Limb (tissue), 2 donors: ENCODE results near the gene TESPA1.
"Not testable (repeated sequence)": the region's sequence is repeated elsewhere in the genome, so short reads cannot be mapped to it uniquely, and the experiment has no call there.

Experiments used
- DNase-seq, 2 donors: peaks; one replicate each; pipeline ENCODE4 v3.0.0-alpha.2; 2016; ENCODE audit errors: extremely low spot score in 2 of 2

Gene TESPA1

DNA sequence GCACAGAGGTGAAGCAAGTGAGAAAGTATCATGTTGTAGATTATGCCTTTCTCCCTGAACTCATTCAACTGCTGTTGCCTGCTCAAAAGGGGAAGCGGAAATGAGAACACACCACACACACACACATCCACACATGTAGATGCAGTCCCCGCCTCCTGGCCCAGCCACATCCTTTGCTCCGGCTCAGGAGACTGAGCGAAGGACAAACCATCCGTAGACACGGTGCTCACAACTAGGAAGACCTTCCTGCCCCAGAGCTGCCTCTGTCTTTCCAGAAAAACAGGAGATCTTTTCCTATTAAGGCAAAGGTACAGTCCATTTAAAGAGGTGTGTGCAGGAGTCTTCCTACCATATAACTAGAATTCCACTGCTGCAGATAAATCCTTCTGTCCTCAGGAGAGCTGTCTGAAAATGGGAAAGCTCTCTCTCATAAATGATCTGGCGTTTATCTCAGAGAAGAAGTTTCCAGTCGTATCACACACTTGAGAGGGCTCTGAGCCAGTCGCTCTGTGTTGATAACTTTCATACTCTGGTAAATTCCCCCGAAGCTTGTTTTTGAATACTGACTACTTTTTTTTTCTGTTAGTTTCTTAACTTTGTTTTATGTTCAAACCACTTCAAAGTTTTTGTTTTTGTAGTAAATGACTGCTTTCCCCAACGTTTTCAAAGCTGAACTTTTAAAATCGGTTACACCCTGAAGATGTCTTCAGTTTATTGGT lies at the start of gene TESPA1:
TSS of gene TESPA1 (minus strand) at position 105 of the 719 bp plus-strand sequence. CDS start 10,200 bp downstream, outside the sequence.
- no peak for DNase-seq

DNA sequence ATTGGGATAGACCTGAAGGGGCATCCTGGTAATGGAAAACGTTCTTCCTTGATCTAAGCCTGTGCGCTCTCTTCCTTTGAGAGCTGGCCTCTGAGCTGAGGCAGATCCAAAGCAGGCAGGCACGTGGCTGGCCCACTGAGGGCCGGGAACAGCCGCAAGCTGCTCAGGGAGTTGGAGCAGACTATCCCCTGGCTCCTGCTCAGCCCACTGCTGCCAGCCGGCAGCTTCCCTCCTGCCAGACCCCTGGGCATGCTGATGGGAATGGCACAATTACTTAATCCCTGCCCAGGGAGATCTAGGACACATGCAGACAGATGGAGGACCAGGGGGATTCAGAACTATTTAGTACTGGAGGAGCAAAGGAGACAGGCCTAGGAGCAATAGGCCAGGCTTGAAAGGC lies 49.7 kb upstream of the TESPA1 start:
- no peak for DNase-seq

DNA sequence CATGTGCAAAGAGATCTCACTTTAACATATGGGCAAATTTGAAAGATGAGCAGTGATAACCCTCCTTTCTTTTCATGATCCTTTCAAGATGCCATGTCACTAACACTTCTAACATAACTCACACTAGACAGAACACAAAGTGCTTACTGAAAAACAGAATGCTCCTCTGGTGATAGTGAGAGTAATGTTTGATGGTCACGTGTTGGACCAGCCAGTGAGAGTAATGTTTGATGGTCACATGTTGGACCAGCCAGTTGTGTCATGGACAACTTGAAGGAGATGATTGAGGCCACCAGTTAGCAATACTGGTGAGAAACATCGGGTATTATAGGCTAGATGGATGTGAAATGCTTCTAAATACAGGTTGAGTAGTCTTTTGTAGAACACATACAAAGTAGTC lies 40.9 kb upstream of the TESPA1 start:
- DNase-seq, result no peak

DNA sequence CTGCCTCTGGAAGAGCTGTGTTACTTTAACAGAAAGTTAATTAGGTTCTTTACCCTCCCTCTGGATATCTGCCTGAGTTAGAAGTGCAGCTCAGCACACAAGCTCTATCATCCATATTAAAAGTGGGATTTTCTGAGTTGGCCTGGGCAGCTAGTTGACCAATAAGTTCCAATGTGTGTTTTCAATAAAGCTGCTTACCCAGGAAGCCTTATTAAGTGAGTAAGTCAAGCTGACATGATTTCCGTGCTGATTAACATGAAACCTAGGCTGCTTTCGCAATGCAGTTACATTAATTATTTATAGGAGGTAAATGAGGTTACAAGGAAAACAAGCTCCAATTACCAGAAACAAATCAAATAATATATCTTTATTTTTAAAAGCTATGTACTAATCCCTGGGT lies 40.0 kb upstream of the TESPA1 start:
- no peak for DNase-seq

DNA sequence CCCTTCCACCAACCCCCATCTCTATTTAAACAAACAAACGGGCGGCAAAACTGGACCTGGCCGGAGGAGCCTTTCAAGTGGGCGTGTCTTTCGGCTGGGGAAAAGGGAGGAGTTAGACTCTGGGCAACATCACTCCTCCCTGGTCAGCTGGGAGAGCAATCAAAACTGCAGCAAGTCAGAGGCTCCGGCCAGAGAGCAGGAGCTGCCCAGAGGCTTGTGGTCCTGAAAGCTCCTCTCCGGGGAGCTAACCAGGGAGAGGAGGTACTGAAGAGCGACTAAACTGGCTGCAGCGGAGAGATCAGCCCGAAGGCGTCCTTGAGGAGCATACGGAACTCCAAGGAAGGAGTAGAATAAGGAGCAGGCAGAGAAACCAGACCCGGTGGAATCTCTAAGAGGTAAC lies 35.2 kb upstream of the TESPA1 start, which contains the start of gene NEUROD4:
TSS of gene NEUROD4 (plus strand) at position 191 of the 400 bp plus-strand sequence. CDS start 6,466 bp downstream, outside the sequence.
- DNase-seq, result peak; percentile 64 to 72

- no peak for DNase-seq
These were observed 32.9 kb upstream of the TESPA1 start for GRCh38 chr12:55017416-55017925.

- peak in 1 of 2 donors; percentile 71 for DNase-seq
These were observed 24.5 kb upstream of the TESPA1 start for GRCh38 chr12:55008944-55009585.

DNA sequence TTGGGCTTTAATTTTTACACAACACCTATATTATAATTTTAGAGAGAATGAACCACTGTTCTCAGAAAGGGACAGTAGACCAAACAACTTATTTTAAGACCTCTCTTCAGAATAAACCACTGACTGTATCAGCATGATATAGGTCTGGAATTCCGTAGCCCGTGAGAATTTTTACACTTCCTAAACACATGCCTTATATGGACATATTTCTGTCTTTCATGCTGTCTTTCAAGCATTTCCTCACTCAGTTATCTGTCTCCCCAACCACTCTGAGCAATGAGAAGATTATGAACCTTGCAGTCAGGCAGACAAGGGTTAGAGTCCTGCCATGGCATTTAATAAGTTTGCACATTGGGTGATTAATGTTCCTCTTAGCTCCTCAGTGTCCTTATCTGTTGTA lies 17.8 kb upstream of the TESPA1 start:
- DNase-seq, result no peak

- no peak for DNase-seq
These were observed 16.8 kb upstream of the TESPA1 start for GRCh38 chr12:55001198-55001868.

DNA sequence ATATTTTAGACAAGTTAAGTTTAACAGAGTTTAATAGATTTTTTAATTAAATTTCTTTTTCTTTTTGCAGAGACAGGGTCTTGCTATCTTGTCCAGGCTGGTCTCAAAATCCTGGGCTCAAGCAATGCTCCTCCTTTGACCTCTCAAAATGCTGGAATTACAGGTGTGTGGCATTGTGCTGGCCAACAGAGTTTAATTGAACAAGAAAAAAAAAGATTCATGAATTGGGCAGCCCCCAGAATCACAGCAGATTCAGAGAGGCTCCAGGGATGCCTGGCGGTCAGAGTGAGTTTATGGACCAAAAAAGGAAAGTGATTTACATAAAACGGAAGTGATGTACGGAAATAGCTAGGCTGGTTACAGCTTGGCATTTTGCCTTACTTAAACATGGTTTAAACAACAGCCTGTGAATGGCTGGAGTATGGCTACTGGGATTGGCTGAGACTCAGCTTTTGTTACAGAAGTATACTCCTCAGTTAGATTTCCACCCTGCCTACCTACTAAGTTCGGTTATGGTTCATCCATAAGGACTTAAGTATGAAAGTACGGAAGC lies 14.5 kb upstream of the TESPA1 start:
- no peak for DNase-seq

- no peak for DNase-seq
These were observed 13.5 kb upstream of the TESPA1 start for GRCh38 chr12:54997929-54998522.

DNA sequence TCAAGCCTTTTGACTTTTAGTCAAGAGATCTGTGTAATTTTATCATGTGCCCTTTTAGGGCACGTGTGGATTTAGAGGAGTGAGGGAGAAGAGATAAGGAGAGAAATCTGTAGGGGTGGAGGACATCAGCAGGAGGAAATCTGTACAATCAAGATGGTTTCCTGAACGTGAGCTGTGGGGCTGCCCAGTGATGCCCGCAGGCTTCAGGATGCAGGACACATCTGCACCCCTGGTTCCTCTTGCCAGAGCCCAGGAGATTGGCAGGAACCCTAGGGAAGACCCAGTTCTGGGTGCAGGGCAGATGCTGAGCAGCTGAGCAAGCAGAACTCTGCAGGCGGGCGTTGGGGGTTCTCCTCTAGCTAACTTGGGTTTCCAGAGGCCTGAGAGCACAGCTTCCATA lies 11.6 kb upstream of the TESPA1 start:
- DNase-seq, result no peak

- peak; percentile 57 to 87 for DNase-seq
These were observed 8.7 kb upstream of the TESPA1 start for GRCh38 chr12:54993181-54993835.

GRCh38 chr12:54991991-54992375 lies 7.4 kb upstream of the TESPA1 start:
- no peak for DNase-seq

DNA sequence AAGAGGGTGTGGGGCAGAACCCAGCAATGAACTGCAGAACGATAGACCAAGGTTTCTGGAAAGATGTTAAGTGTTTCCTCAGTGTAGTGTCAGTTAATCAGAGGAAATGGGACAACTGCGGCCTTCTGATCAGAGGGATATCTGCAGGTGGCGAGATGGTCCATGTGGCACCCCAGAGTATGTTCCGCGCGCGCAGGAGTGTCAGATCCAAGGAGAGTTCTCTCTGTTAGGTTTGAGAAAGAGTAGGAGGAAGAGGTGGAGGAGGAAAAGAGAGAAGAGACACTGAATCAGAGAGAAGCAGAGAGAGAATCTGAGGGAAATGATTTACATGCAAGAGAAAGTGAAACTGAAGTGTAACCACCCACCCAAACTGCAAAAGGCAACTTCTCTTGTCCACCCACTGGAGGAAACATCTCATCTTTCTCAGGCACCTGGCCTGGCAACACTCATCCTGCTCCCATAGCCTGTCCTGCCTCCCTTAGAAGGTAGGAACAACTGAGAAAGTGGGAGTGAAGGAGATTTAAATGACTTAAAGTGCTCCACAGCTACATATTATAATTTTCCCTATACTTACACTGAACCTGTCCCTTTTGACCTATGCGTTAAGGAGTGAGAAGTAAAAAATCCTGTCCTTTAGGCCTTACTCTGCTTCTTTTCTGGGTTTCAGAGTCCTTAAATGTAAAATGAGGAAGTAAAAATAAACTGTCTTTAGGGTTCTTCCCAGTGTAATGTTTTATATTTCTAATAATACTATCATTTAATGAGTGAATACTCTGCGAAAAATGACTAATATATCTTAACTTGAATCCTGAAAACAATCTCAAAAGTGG lies 6.8 kb upstream of the TESPA1 start:
- no peak for DNase-seq

- DNase-seq, result no peak
These were observed 5.3 kb upstream of the TESPA1 start for GRCh38 chr12:54989829-54990228.

DNA sequence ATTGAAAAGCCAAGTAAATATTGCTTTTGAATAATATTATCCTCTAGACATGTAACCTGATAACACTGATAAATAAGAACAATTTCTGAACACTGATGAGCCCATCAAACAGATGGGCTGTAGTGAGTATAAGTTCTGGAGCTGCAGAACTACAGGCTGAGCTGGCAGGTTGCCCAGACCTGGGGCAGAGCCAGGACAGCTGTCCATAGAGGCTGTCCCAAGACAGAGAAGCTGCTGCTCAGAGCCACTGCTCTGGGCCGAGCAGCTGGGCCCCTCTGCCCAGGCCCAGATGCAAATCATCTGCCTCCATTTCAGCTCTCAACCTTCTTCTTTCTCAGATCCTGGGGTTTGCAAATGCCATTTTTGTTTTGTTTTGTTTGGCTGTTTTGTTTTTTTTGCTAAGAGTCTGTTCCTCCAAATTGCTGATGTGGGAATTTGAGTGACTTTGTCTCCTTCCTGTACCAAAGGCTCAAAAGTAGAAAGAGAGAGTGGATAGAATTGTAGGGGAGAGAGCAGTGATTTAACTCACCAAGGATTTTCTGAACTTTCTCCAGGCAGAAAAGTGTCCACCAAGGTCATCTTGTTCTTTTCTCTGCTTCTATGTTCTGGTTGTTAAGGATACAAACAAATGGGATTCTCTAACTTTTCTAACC lies 4.0 kb upstream of the TESPA1 start:
- DNase-seq, result peak; percentile 77 to 80

DNA sequence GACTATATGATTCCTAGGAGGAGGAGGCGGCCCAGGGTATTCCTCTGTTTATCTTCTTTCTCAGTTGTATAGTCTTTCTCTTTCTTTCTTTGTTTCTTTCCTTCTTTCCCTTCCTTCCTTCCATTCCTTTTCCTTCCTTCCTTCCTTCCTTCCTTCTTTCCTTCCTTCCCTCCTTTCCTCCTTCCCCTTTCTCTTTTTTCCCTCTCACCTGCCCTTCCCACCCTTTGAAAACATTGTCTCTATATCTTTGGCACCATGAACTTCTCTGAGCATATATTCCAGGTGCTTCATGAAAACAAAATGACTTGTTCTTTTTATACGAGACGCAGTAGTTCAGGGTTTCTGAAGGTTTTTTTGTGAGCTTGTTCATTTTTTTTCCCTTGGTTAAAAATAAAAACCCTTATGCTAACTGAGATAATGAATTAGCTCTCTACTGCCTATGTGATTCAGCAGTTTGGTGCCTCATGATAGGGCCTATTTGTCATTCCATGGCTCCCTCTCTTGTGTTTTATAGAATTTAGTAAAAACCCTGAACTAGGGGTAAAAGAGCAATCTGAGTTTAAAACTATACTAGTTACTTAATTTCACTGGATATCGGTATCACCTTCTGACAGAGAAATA lies 3.2 kb upstream of the TESPA1 start:
- no peak for DNase-seq

- DNase-seq, result not testable (repeated sequence)
These were observed 2.2 kb upstream of the TESPA1 start for GRCh38 chr12:54986773-54987172.
